HUES6 (cell line): ENCODE data around the gene ST8SIA4.

Source experiments
- H3K27ac ChIP-seq: 2 replicates; pipeline ENCODE4 v1.7.0; 2013; ENCODE audit warnings: low read depth, mild to moderate bottlenecking, low read length, inconsistent platforms
- H3K27me3 ChIP-seq: 2 replicates; pipeline ENCODE4 v1.6.1; 2013; ENCODE audit warnings: low read length; ENCODE audit not compliant: control insufficient read depth, insufficient read depth
- H3K36me3 ChIP-seq: 2 replicates; pipeline ENCODE4 v1.6.1; 2013; ENCODE audit warnings: low read length; ENCODE audit not compliant: control insufficient read depth, insufficient read depth
- H3K4me1 ChIP-seq: 2 replicates; pipeline ENCODE4 v1.6.1; 2013; ENCODE audit warnings: low read length; ENCODE audit not compliant: control insufficient read depth, insufficient read depth
- H3K4me3 ChIP-seq: 2 replicates; pipeline ENCODE4 v1.5.1; 2013; ENCODE audit warnings: low read depth, low read length
- H3K9ac ChIP-seq: one replicate; pipeline ENCODE4 v1.6.1; 2013; ENCODE audit warnings: mild to moderate bottlenecking, low read length
- H3K9me3 ChIP-seq: 2 replicates; pipeline ENCODE4 v1.6.1; 2013; ENCODE audit warnings: low read depth, low read length; ENCODE audit not compliant: control insufficient read depth, insufficient read depth

Gene ST8SIA4

GRCh38 chr5:100827481-100827889 is 75.6 kb downstream of the ST8SIA4 start:
- no peaks in the 10 kb centered on the region for H3K27me3 ChIP-seq
- H3K4me3 ChIP-seq: no peak overlapping the region
- H3K36me3 ChIP-seq: no peaks in the 10 kb centered on the region
- no peak overlapping the region for H3K9ac ChIP-seq
- peaks cover 18% of the 10 kb centered on the region for H3K4me1 ChIP-seq
- no peaks in the 10 kb centered on the region for H3K9me3 ChIP-seq
- H3K27ac ChIP-seq: no peak overlapping the region

- peaks cover 18% of the 10 kb centered on the region for H3K4me1 ChIP-seq
- no peak overlapping the region for H3K27ac ChIP-seq
- no peak overlapping the region for H3K9ac ChIP-seq
- no peak overlapping the region for H3K4me3 ChIP-seq
- H3K36me3 ChIP-seq: no peaks in the 10 kb centered on the region
- H3K9me3 ChIP-seq: no peaks in the 10 kb centered on the region
- no peaks in the 10 kb centered on the region for H3K27me3 ChIP-seq
Observed at GRCh38 chr5:100826133-100826532, 76.9 kb downstream of the ST8SIA4 start.

GRCh38 chr5:100824635-100825034 is 78.4 kb downstream of the ST8SIA4 start:
- Histone ChIP-seq H3K4me1 (peaks cover 18% of the 10 kb centered on the region), H3K27ac (no peak overlapping the region), H3K27me3 (no peaks in the 10 kb centered on the region), H3K36me3 (no peaks in the 10 kb centered on the region), H3K9ac (no peak overlapping the region), H3K4me3 (no peak overlapping the region), H3K9me3 (no peaks in the 10 kb centered on the region)

GRCh38 chr5:100823812-100824211 is 79.3 kb downstream of the ST8SIA4 start:
- H3K4me1 ChIP-seq: peaks cover 15% of the 10 kb centered on the region
- no peaks in the 10 kb centered on the region for H3K36me3 ChIP-seq
- no peaks in the 10 kb centered on the region for H3K9me3 ChIP-seq
- H3K4me3 ChIP-seq: no peak overlapping the region
- H3K27me3 ChIP-seq: no peaks in the 10 kb centered on the region
- H3K9ac ChIP-seq: no peak overlapping the region
- no peak overlapping the region for H3K27ac ChIP-seq

- Histone ChIP-seq H3K36me3 (no peaks in the 10 kb centered on the region), H3K9ac (no peak overlapping the region), H3K4me1 (peaks cover 3% of the 10 kb centered on the region; the same call in 1 of the 2 replicates), H3K27me3 (no peaks in the 10 kb centered on the region), H3K9me3 (no peaks in the 10 kb centered on the region), H3K27ac (no peak overlapping the region), H3K4me3 (no peak overlapping the region)
Observed at GRCh38 chr5:100821751-100822150, 81.3 kb downstream of the ST8SIA4 start.

GRCh38 chr5:100818340-100818739 is 84.7 kb downstream of the ST8SIA4 start:
- Histone ChIP-seq H3K27me3 (no peaks in the 10 kb centered on the region), H3K27ac (no peak overlapping the region), H3K4me1 (no peaks in the 10 kb centered on the region), H3K4me3 (no peak overlapping the region), H3K36me3 (no peaks in the 10 kb centered on the region), H3K9me3 (no peaks in the 10 kb centered on the region), H3K9ac (no peak overlapping the region)

DNA sequence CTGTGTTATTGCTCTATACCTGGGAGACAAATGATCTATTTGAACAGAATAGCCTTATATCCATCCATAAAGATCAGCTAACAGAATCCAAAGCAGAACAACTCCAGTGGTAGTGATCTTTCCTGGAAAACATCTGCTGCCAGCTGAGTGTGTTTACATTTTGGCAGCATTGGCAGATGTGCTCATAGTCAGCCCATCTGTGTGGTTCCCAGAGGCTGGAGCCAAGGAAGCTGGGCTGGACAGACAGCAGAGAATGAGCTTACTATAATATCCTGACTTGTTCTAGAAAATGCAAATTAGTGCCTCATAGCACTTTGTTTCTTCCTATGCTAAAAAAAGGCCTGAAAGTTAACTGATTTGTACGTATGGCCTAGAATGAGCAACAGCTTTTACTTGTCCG is 99.7 kb downstream of the ST8SIA4 start:
- no peaks in the 10 kb centered on the region for H3K4me1 ChIP-seq
- H3K4me3 ChIP-seq: no peak overlapping the region
- H3K27me3 ChIP-seq: no peaks in the 10 kb centered on the region

DNA sequence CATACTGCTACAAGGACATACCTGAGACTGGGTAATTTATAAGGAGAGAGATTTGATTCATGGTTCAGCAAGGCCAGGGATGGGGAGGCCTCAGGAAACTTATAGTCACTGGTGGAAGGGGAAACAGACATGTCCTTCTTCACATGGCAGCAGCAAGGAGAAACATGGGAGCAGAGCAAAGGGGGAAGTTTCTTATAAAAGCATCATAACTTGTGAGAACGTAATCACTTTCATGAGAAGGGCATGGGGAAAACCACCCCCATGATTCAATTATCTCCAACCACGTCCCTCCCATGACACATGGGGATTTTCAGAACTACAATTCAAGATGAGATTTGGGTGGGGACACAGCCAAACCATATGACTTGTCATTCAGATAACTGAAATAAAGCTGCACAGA is 100.9 kb downstream of the ST8SIA4 start:
- no peaks in the 10 kb centered on the region for H3K27me3 ChIP-seq
- peaks cover 3% of the 10 kb centered on the region; the same call in 1 of the 2 replicates for H3K9me3 ChIP-seq
- H3K36me3 ChIP-seq: no peaks in the 10 kb centered on the region
- H3K9ac ChIP-seq: no peak overlapping the region
- no peaks in the 10 kb centered on the region for H3K4me1 ChIP-seq
- no peak overlapping the region for H3K27ac ChIP-seq
- H3K4me3 ChIP-seq: no peak overlapping the region

More for the DNA sequence above, 99.7 kb downstream of the ST8SIA4 start:
- Histone ChIP-seq H3K27ac (no peak overlapping the region), H3K9ac (no peak overlapping the region), H3K9me3 (peaks cover 3% of the 10 kb centered on the region; the same call in 1 of the 2 replicates), H3K36me3 (no peaks in the 10 kb centered on the region)

DNA sequence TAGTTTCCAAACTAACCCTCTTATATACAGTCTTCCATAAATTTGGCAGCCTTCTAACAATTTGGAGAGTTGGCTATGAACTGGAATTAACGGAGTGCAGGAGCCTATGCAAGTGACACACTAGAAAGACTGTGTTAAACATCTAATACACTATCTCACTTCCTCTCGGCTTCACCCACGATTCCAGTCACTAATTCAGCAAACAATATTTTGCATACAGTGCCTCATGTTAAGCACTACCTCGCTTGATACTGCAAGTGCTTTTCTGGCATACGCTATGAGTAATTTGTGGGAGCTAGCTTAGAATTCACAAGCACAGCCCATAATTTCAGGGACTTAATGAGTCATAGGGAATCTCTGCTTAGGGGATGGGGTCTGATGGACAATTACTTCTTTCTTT is 102.5 kb downstream of the ST8SIA4 start:
- H3K4me3 ChIP-seq: no peak overlapping the region
- H3K9me3 ChIP-seq: peaks cover 3% of the 10 kb centered on the region; the same call in 1 of the 2 replicates

GRCh38 chr5:100799166-100799565 is 103.9 kb downstream of the ST8SIA4 start:
- no peaks in the 10 kb centered on the region for H3K4me1 ChIP-seq
- H3K9me3 ChIP-seq: peaks cover 3% of the 10 kb centered on the region; the same call in 1 of the 2 replicates
- H3K27ac ChIP-seq: no peak overlapping the region
- H3K27me3 ChIP-seq: no peaks in the 10 kb centered on the region
- no peaks in the 10 kb centered on the region for H3K36me3 ChIP-seq
- H3K9ac ChIP-seq: no peak overlapping the region
- no peak overlapping the region for H3K4me3 ChIP-seq

More for the DNA sequence above, 102.5 kb downstream of the ST8SIA4 start:
- Histone ChIP-seq H3K4me1 (no peaks in the 10 kb centered on the region), H3K36me3 (no peaks in the 10 kb centered on the region), H3K27ac (no peak overlapping the region), H3K9ac (no peak overlapping the region), H3K27me3 (no peaks in the 10 kb centered on the region)

GRCh38 chr5:100797861-100798260 is 105.2 kb downstream of the ST8SIA4 start:
- Histone ChIP-seq H3K9ac (no peak overlapping the region), H3K36me3 (no peaks in the 10 kb centered on the region), H3K4me3 (no peak overlapping the region), H3K4me1 (no peaks in the 10 kb centered on the region), H3K27me3 (no peaks in the 10 kb centered on the region), H3K27ac (no peak overlapping the region), H3K9me3 (peaks cover 3% of the 10 kb centered on the region; the same call in 1 of the 2 replicates)

GRCh38 chr5:100796851-100797250 is 106.2 kb downstream of the ST8SIA4 start:
- no peaks in the 10 kb centered on the region for H3K27me3 ChIP-seq
- H3K36me3 ChIP-seq: no peaks in the 10 kb centered on the region
- no peaks in the 10 kb centered on the region; the same call in 1 of the 2 replicates for H3K9me3 ChIP-seq
- H3K9ac ChIP-seq: no peak overlapping the region
- no peak overlapping the region for H3K4me3 ChIP-seq
- H3K27ac ChIP-seq: no peak overlapping the region
- no peaks in the 10 kb centered on the region for H3K4me1 ChIP-seq
